ENCODE results near the gene NACC2. TPM values are rescaled to one million over a fixed set of nuclear protein-coding genes. Genes with fewer than 3 reads are reported as not detected.
A peak's percentile ranks its signal among the peaks of the same experiment; 100 is the strongest.

The NACC2 gene
- total and polyA plus RNA-seq, 8 donors: 4.1 to 69.2 (median 10.0) TPM

DNA sequence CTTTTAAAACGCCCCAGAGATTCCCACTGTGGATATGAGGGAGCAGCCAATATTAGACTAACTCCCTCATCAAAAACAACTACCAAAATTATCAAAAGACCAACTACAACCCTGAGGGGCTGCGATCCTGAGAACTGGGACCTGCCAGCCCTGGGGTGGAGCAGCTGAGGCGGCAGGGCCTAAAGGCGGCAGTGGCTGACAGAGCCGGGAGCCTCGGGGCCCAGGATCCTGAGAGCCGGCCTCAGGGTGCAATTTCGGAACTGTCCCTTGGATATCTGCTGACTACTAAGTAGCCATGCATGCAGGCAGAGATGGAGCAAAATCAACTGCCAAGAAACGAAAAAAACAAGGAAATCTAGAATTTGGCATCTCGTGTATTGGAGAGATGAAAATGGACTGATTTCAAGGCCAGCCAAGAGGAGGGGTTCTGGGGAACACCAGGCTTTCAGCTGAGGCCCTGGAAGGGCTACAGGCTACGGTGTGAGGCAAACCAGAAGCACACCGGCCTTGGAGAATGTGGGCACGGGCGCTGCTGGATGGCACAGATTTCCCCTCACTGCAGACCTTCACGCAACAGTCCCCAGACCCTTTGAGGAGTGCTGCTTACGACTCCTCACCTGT lies 70.3 kb downstream of the NACC2 start:
- Histone ChIP-seq H3K9me3 (no peaks in the 10 kb centered on the region), H3K4me1 (peaks cover 5 to 80% (median 31%) of the 10 kb centered on the region in 4 donors), H3K27me3 (no peaks in the 10 kb centered on the region), H3K27ac (peak overlapping the region in 4 of 5 donors; percentile 10 to 44 (median 24)), H3K36me3 (peaks cover 0 to 20% (median 12%) of the 10 kb centered on the region in 4 donors), H3K4me3 (no peak overlapping the region)
- intact Hi-C loops (cut with DNase I; ENCODE audit: low total_unique reads): no loop called here
- TF ChIP-seq EP300 (IDR thresholded peaks at IDR 0.05) (no peak), POLR2A (IDR thresholded peaks at IDR 0.05) (no peak)
- TF ChIP-seq, protein P1, sequence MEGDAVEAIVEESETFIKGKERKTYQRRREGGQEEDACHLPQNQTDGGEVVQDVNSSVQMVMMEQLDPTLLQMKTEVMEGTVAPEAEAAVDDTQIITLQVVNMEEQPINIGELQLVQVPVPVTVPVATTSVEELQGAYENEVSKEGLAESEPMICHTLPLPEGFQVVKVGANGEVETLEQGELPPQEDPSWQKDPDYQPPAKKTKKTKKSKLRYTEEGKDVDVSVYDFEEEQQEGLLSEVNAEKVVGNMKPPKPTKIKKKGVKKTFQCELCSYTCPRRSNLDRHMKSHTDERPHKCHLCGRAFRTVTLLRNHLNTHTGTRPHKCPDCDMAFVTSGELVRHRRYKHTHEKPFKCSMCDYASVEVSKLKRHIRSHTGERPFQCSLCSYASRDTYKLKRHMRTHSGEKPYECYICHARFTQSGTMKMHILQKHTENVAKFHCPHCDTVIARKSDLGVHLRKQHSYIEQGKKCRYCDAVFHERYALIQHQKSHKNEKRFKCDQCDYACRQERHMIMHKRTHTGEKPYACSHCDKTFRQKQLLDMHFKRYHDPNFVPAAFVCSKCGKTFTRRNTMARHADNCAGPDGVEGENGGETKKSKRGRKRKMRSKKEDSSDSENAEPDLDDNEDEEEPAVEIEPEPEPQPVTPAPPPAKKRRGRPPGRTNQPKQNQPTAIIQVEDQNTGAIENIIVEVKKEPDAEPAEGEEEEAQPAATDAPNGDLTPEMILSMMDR (IDR thresholded peaks at IDR 0.05): no peak
- DNase-seq: peak in 1 of 2 donors; percentile 24
- WGBS, 5 donors: 72 to 80% (median 77%) methylated on average over 13 to 16 of the region's 16 CpGs

- peaks cover 0 to 15% (median 12%) of the 10 kb centered on the region in 4 donors for H3K36me3 ChIP-seq
- no peak for DNase-seq
- no peaks in the 10 kb centered on the region for H3K27me3 ChIP-seq
- H3K9me3 ChIP-seq: no peaks in the 10 kb centered on the region
- H3K4me3 ChIP-seq: no peak overlapping the region
- TF ChIP-seq, protein P1 (IDR thresholded peaks at IDR 0.05): no peak
- TF ChIP-seq EP300 (IDR thresholded peaks at IDR 0.05) (no peak), POLR2AphosphoS5 (IDR thresholded peaks at IDR 0.05) (no peak), POLR2A (IDR thresholded peaks at IDR 0.05) (no peak)
- H3K4me1 ChIP-seq: peaks cover 5 to 80% (median 32%) of the 10 kb centered on the region in 4 donors
- peak overlapping the region in 3 of 5 donors; percentile 15 to 44 (median 32) for H3K27ac ChIP-seq
- 54 to 80% (median 68%) methylated on average over 2 of the region's 2 CpGs for WGBS, 5 donors
- intact Hi-C loops (cut with DNase I; ENCODE audit: low total_unique reads): no loop called here
These were observed 70.8 kb downstream of the NACC2 start for GRCh38 chr9:136024286-136024685.

DNA sequence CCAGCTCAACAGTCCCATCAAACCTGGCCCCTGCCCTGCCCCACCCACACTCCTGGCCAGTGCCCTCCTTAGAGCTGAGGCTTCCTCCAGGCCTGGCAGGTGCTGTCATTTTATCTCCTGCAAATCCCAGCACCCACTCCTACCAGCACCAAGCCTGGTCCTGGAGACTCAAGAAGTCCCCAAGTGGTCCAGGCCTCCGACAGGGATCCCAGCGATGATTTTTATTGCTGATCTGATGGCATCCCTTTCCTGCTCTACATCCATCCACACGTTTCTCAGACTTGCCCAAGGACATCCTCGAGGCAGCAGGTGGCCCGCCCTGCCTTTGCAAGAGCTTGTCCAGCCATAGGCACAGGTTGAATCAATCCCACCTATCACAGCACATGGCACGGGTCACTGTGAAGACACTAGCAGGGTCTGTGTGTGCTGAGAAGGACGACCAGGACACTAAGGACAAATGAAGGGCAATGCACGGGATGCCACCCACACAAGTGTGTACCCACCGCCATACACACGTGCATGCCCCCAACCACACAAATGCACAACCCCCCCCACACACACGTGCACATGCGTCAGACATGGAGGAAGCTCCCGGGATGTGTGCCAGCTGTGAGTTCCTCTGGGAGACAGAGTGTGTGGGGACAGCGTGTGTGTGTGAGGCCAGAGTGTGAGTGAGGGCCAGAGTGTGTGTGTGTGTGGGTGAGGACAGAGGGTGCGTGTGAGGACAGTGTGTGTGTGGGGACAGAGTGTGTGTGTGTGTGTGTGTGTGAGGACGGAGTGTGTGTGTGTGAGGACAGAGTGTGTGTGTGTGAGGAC lies 71.5 kb downstream of the NACC2 start:
- peak in 1 of 2 donors; percentile 59 for DNase-seq
- peaks cover 0 to 13% (median 5%) of the 10 kb centered on the region in 4 donors for H3K36me3 ChIP-seq
- H3K27ac ChIP-seq: peak overlapping the region in 1 of 5 donors; percentile 23
- H3K27me3 ChIP-seq: no peaks in the 10 kb centered on the region
- TF ChIP-seq POLR2A (IDR thresholded peaks at IDR 0.05) (no peak), EP300 (IDR thresholded peaks at IDR 0.05) (no peak), POLR2AphosphoS5 (IDR thresholded peaks at IDR 0.05) (no peak)
- TF ChIP-seq, protein P1 (IDR thresholded peaks at IDR 0.05): no peak
- intact Hi-C loops (cut with DNase I; ENCODE audit: low total_unique reads): no loop called here
- peaks cover 5 to 80% (median 33%) of the 10 kb centered on the region in 4 donors for H3K4me1 ChIP-seq
- WGBS, 5 donors: 52 to 72% (median 68%) methylated on average over 14 to 16 of the region's 16 CpGs
- H3K9me3 ChIP-seq: no peaks in the 10 kb centered on the region
- H3K4me3 ChIP-seq: no peak overlapping the region

DNA sequence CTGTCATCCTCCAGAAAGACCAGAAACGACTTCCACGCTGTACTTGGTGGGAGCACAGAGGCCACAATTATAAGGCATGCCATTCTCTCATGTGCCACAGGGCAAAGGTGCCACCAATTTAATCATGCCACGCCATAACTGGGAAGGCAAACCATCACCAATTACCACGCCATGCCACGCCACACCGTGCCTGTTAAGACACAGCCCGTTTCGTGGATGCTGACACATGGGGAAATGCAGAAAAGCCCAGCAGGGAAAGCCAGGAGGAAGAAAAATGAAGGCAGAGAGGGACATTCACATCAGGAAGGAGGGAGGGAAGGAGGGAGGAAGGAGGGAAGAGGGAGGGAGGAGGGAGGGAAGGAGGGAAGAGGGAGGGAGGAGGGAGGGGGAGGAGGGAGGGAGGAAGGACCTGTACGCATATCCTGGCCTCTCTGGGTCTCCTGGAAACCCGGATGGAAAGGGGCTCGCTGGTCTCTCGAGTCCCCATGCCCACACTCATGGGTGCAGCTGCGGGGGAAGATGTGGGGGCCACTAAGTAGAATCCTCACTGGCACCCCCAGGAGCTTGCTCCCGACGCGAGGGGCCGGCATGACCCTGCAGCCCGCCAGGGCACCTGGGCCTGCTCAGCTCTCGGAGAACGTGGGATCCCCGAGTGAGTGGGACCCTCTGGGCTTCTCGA lies 72.2 kb downstream of the NACC2 start:
- Histone ChIP-seq H3K4me3 (no peak overlapping the region), H3K27ac (no peak overlapping the region), H3K36me3 (peaks cover 0 to 10% (median 2%) of the 10 kb centered on the region in 4 donors), H3K27me3 (no peaks in the 10 kb centered on the region), H3K9me3 (no peaks in the 10 kb centered on the region), H3K4me1 (peaks cover 12 to 80% (median 36%) of the 10 kb centered on the region in 4 donors)
- WGBS, 5 donors: 89 to 95% (median 93%) methylated on average over 11 to 22 of the region's 22 CpGs
- TF ChIP-seq EP300 (IDR thresholded peaks at IDR 0.05): no peak
- TF ChIP-seq, protein P1 (IDR thresholded peaks at IDR 0.05): no peak
- no peak for TF ChIP-seq POLR2A (IDR thresholded peaks at IDR 0.05)
- TF ChIP-seq POLR2AphosphoS5 (IDR thresholded peaks at IDR 0.05): no peak
- intact Hi-C loops (cut with DNase I; ENCODE audit: low total_unique reads): no loop called here
- peak in 1 of 2 donors; percentile 2 for DNase-seq
